ENCODE data around the gene PHACTR3. TPM values are rescaled to one million over a fixed set of nuclear protein-coding genes. Genes with fewer than 3 reads are reported as not detected.

The PHACTR3 gene
- total and polyA plus RNA-seq, 2 of the 8 experiments (the other 6 are each of a cell fraction or from before 2014, with no cell fraction given), result 0.05 to 0.13 TPM

GRCh38 chr20:59750209-59750840 lies 146.0 kb downstream of the PHACTR3 start (continued):
- TF ChIP-seq CHD7 (IDR thresholded peaks at IDR 0.05; ENCODE audit: insufficient replicate concordance, low read length), result no peak
- TF ChIP-seq JUN (IDR thresholded peaks at IDR 0.05; ENCODE audit: low read depth, low read length), result no peak
- TF ChIP-seq TBP (IDR thresholded peaks at IDR 0.05; ENCODE audit: low read depth, low read length), result no peak
- no peak for TF ChIP-seq E2F6 (IDR thresholded peaks at IDR 0.05)
- no peak for TF ChIP-seq ATF2 (IDR thresholded peaks at IDR 0.05; ENCODE audit: low read length)
- TF ChIP-seq TCF12 (IDR thresholded peaks at IDR 0.05; ENCODE audit: low read depth, low read length), result no peak
- TF ChIP-seq SIX5 (IDR thresholded peaks at IDR 0.05; ENCODE audit: low read depth, low read length), result no peak
